ENCODE results near the gene CENPF. TPM values are rescaled to one million over a fixed set of nuclear protein-coding genes. Genes with fewer than 3 reads are reported as not detected.
"Not testable (repeated sequence)": the region's sequence is repeated elsewhere in the genome, so short reads cannot be mapped to it uniquely, and the experiment has no call there.

Gene CENPF
- total RNA-seq, 1 donor from 2014 or later: 1.7 TPM

GRCh38 chr1:214608216-214608783, 5.3 kb downstream of the CENPF start:
- intact Hi-C loops (cut with DNase I); DNase-seq (ENCODE audit: low spot score); ATAC-seq: not testable (repeated sequence)

GRCh38 chr1:214608817-214609216, 5.8 kb downstream of the CENPF start:
- intact Hi-C loops (cut with DNase I); DNase-seq (ENCODE audit: low spot score); ATAC-seq: not testable (repeated sequence)

GRCh38 chr1:214609692-214610091, 6.7 kb downstream of the CENPF start:
- intact Hi-C loops (cut with DNase I): no loop called here
- no peak for DNase-seq (ENCODE audit: low spot score)
- ATAC-seq: no peak

- ATAC-seq; DNase-seq (ENCODE audit: low spot score); intact Hi-C loops (cut with DNase I): not testable (repeated sequence)
Measured at GRCh38 chr1:214610136-214610535, 7.1 kb downstream of the CENPF start.

- DNase-seq (ENCODE audit: low spot score): no peak
- no peak for ATAC-seq
- intact Hi-C loops (cut with DNase I): no loop called here
Measured at GRCh38 chr1:214615109-214615508, 12.1 kb downstream of the CENPF start.

- ATAC-seq: no peak
- intact Hi-C loops (cut with DNase I): no loop called here
- no peak for DNase-seq (ENCODE audit: low spot score)
Measured at GRCh38 chr1:214615871-214616270, 12.9 kb downstream of the CENPF start.

- ATAC-seq: no peak
- intact Hi-C loops (cut with DNase I): no loop called here
- no peak for DNase-seq (ENCODE audit: low spot score)
Measured at GRCh38 chr1:214617246-214617645, 14.3 kb downstream of the CENPF start.

GRCh38 chr1:214617843-214618242, 14.8 kb downstream of the CENPF start:
- ATAC-seq (no peak), DNase-seq (ENCODE audit: low spot score) (no peak)
- intact Hi-C loops (cut with DNase I): no loop called here

- intact Hi-C loops (cut with DNase I): no loop called here
- ATAC-seq (no peak), DNase-seq (ENCODE audit: low spot score) (no peak)
Measured at GRCh38 chr1:214621236-214621635, 18.2 kb downstream of the CENPF start.

- no peak for DNase-seq (ENCODE audit: low spot score)
- ATAC-seq: no peak
- intact Hi-C loops (cut with DNase I): no loop called here
Measured at GRCh38 chr1:214623430-214623829, 20.4 kb downstream of the CENPF start.

- DNase-seq (ENCODE audit: low spot score) (no peak), ATAC-seq (no peak)
- intact Hi-C loops (cut with DNase I): no loop called here
Measured at GRCh38 chr1:214632091-214632490, 29.1 kb downstream of the CENPF start.

- intact Hi-C loops (cut with DNase I): no loop called here
- DNase-seq (ENCODE audit: low spot score) (no peak), ATAC-seq (no peak)
Measured at GRCh38 chr1:214633686-214634085, 30.7 kb downstream of the CENPF start.

- intact Hi-C loops (cut with DNase I): no loop called here
- DNase-seq (ENCODE audit: low spot score) (no peak), ATAC-seq (no peak)
Measured at GRCh38 chr1:214634267-214634666, 31.3 kb downstream of the CENPF start.

- ATAC-seq (no peak), DNase-seq (ENCODE audit: low spot score) (no peak)
- intact Hi-C loops (cut with DNase I): no loop called here
Measured at GRCh38 chr1:214635086-214635485, 32.1 kb downstream of the CENPF start.

- DNase-seq (ENCODE audit: low spot score): no peak
- intact Hi-C loops (cut with DNase I): no loop called here
- no peak for ATAC-seq
Measured at GRCh38 chr1:214635506-214635905, 32.5 kb downstream of the CENPF start.

GRCh38 chr1:214636436-214636835, 33.4 kb downstream of the CENPF start:
- DNase-seq (ENCODE audit: low spot score) (no peak), ATAC-seq (no peak)
- intact Hi-C loops (cut with DNase I): no loop called here

- DNase-seq (ENCODE audit: low spot score): no peak
- intact Hi-C loops (cut with DNase I): no loop called here
- no peak for ATAC-seq
Measured at GRCh38 chr1:214637125-214637524, 34.1 kb downstream of the CENPF start.

- ATAC-seq (no peak), DNase-seq (ENCODE audit: low spot score) (no peak)
- intact Hi-C loops (cut with DNase I): no loop called here
Measured at GRCh38 chr1:214637722-214638458, 34.9 kb downstream of the CENPF start.

- intact Hi-C loops (cut with DNase I): no loop called here
- DNase-seq (ENCODE audit: low spot score) (no peak), ATAC-seq (no peak)
Measured at GRCh38 chr1:214638459-214638807, 35.4 kb downstream of the CENPF start.

- intact Hi-C loops (cut with DNase I): no loop called here
- ATAC-seq: no peak
- DNase-seq (ENCODE audit: low spot score): no peak
Measured at GRCh38 chr1:214638997-214639396, 36.0 kb downstream of the CENPF start.

Measured in sciatic nerve (tissue), 2 donors.